ENCODE results near the gene LGALS1. TPM values are rescaled to one million over a fixed set of nuclear protein-coding genes. Genes with fewer than 3 reads are reported as not detected.
"Not testable (repeated sequence)": the region's sequence is repeated elsewhere in the genome, so short reads cannot be mapped to it uniquely, and the experiment has no call there.

Gene LGALS1
- total RNA-seq, 2 donors from 2014 or later, result 1,470 to 1,957 TPM

- Histone ChIP-seq H3K27ac (no peak overlapping the region), H3K9me3 (no peaks in the 10 kb centered on the region), H3K36me3 (no peaks in the 10 kb centered on the region), H3K27me3 (replicated peaks; ENCODE audit: insufficient read depth) (no peaks in the 10 kb centered on the region), H3K4me1 (ENCODE audit: control insufficient read depth in 1 of 2, low read depth in 2 of 2) (no peaks in the 10 kb centered on the region), H3K4me3 (no peak overlapping the region)
- ATAC-seq (ENCODE audit: insufficient number of reproducible peaks, low FRiP score, low read depth) (no peak), DNase-seq (ENCODE audit: low spot score) (no peak)
- no peak for TF ChIP-seq CTCF (IDR thresholded peaks at IDR 0.05)
Measured at GRCh38 chr22:37713761-37714160, 38.3 kb downstream of the LGALS1 start.

- H3K9me3 ChIP-seq, result no peaks in the 10 kb centered on the region
- no peaks in the 10 kb centered on the region for H3K4me1 ChIP-seq (ENCODE audit: control insufficient read depth in 1 of 2, low read depth in 2 of 2)
- no peak overlapping the region for H3K4me3 ChIP-seq
- no peaks in the 10 kb centered on the region for H3K27me3 ChIP-seq (replicated peaks; ENCODE audit: insufficient read depth)
- TF ChIP-seq CTCF (IDR thresholded peaks at IDR 0.05), result no peak
- no peak for DNase-seq (ENCODE audit: low spot score)
- no peak overlapping the region for H3K27ac ChIP-seq
- no peak for ATAC-seq (ENCODE audit: insufficient number of reproducible peaks, low FRiP score, low read depth)
- no peaks in the 10 kb centered on the region for H3K36me3 ChIP-seq
Measured at GRCh38 chr22:37714634-37715033, 39.2 kb downstream of the LGALS1 start.

GRCh38 chr22:37715760-37716159 lies 40.3 kb downstream of the LGALS1 start:
- DNase-seq (ENCODE audit: low spot score) (no peak), ATAC-seq (ENCODE audit: insufficient number of reproducible peaks, low FRiP score, low read depth) (no peak)
- Histone ChIP-seq H3K4me3 (no peak overlapping the region), H3K36me3 (no peaks in the 10 kb centered on the region), H3K27me3 (replicated peaks; ENCODE audit: insufficient read depth) (no peaks in the 10 kb centered on the region), H3K4me1 (ENCODE audit: control insufficient read depth in 1 of 2, low read depth in 2 of 2) (no peaks in the 10 kb centered on the region), H3K9me3 (no peaks in the 10 kb centered on the region), H3K27ac (no peak overlapping the region)
- no peak for TF ChIP-seq CTCF (IDR thresholded peaks at IDR 0.05)

- Histone ChIP-seq H3K4me1 (ENCODE audit: control insufficient read depth in 1 of 2, low read depth in 2 of 2) (no peaks in the 10 kb centered on the region), H3K27me3 (replicated peaks; ENCODE audit: insufficient read depth) (no peaks in the 10 kb centered on the region), H3K4me3 (no peak overlapping the region), H3K9me3 (no peaks in the 10 kb centered on the region), H3K27ac (no peak overlapping the region), H3K36me3 (no peaks in the 10 kb centered on the region)
- DNase-seq (ENCODE audit: low spot score) (no peak), ATAC-seq (ENCODE audit: insufficient number of reproducible peaks, low FRiP score, low read depth) (no peak)
- TF ChIP-seq CTCF (IDR thresholded peaks at IDR 0.05), result no peak
Measured at GRCh38 chr22:37716708-37717107, 41.3 kb downstream of the LGALS1 start.

- H3K27me3 ChIP-seq (replicated peaks; ENCODE audit: insufficient read depth); H3K27ac ChIP-seq; H3K4me3 ChIP-seq; H3K4me1 ChIP-seq (ENCODE audit: control insufficient read depth in 1 of 2, low read depth in 2 of 2); ATAC-seq (ENCODE audit: insufficient number of reproducible peaks, low FRiP score, low read depth); H3K9me3 ChIP-seq; DNase-seq (ENCODE audit: low spot score); H3K36me3 ChIP-seq: not testable (repeated sequence)
Measured at GRCh38 chr22:37717235-37717634, 41.8 kb downstream of the LGALS1 start.

GRCh38 chr22:37717746-37718305 lies 42.4 kb downstream of the LGALS1 start:
- H3K27ac ChIP-seq; H3K36me3 ChIP-seq; H3K4me3 ChIP-seq; H3K27me3 ChIP-seq (replicated peaks; ENCODE audit: insufficient read depth); ATAC-seq (ENCODE audit: insufficient number of reproducible peaks, low FRiP score, low read depth); H3K9me3 ChIP-seq; DNase-seq (ENCODE audit: low spot score); H3K4me1 ChIP-seq (ENCODE audit: control insufficient read depth in 1 of 2, low read depth in 2 of 2): not testable (repeated sequence)

Data from thoracic aorta (tissue), 2 donors.